Left lung (tissue), 10 donors: ENCODE results near the gene DCC. TPM values are rescaled to one million over a fixed set of nuclear protein-coding genes. Genes with fewer than 3 reads are reported as not detected.
"Not testable (repeated sequence)": the region's sequence is repeated elsewhere in the genome, so short reads cannot be mapped to it uniquely, and the experiment has no call there.

ENCODE experiments used
- ATAC-seq: fragments of 200-7000 bp; cut with Tn5 transposase; one replicate; pipeline ENCODE4 v1.9.1; 2020; ENCODE audit warnings: moderate library complexity
- DNase-seq, 4 donors: peaks; one replicate each; pipeline ENCODE4 v3.0.0-alpha.2; 2013 to 2020
- H3K27ac ChIP-seq, 2 donors: fragments of 200-600 bp; sonication (generic) in 1 of 2; one replicate each; pipeline versions ENCODE4 v1.5.0 to v1.8.0; 2020 to 2021
- H3K27me3 ChIP-seq, 2 donors: fragments of 200-600 bp; sonication (generic) in 1 of 2; one replicate each; pipeline versions ENCODE4 v1.5.0 to v1.8.0; 2020 to 2021
- H3K36me3 ChIP-seq, 2 donors: fragments of 200-600 bp; sonication (generic) in 1 of 2; one replicate each; pipeline versions ENCODE4 v1.5.0 to v1.8.0; 2020 to 2021
- H3K4me1 ChIP-seq, 2 donors: fragments of 200-600 bp; one replicate each; pipeline ENCODE4 v1.8.0; 2021
- H3K4me3 ChIP-seq, 2 donors: fragments of 200-600 bp; sonication (generic) in 1 of 2; one replicate each; pipeline versions ENCODE4 v1.5.0 to v1.8.0; 2020 to 2021; ENCODE audit warnings: mild to moderate bottlenecking in 1 of 2
- H3K9me3 ChIP-seq, 2 donors: fragments of 200-600 bp; sonication (generic) in 1 of 2; one replicate each; pipeline versions ENCODE4 v1.5.0 to v1.8.0; 2020 to 2021
- CTCF ChIP-seq, 2 donors: fragments of 200-600 bp; sonication (generic) in 1 of 2; IDR thresholded peaks; one replicate each; pipeline versions ENCODE4 v1.5.0 to v1.8.0; 2021; ENCODE audit warnings: antibody characterized with exemption in 2 of 2
- intact Hi-C, 2 donors: fragments of 100-400 bp; cut with DNase I; formaldehyde crosslinking; loops; one replicate each; pipeline versions ENCODE4 v1.11.2 to v1.14.2; 2022
- polyA plus RNA-seq, 6 donors: library from polyadenylated mRNA; unstranded; fragments of 120-200 nt; gene quantifications; one replicate each; pipeline ENCODE4 v1.2.1, GENCODE V29; 2013; ENCODE audit not compliant: insufficient read length in 6 of 6
- total RNA-seq, 2 donors: library from RNA; stranded (reverse); fragmentation: NEBNext Ultra II Directional; extraction: Animal tissue kit (Norgen Biotek cat#: 25700); gene quantifications; one replicate each; pipeline ENCODE4 v1.2.1, GENCODE V29; 2021
- donor health status: DM: no; HTN: yes; CAD: no.
- donor health status: DM: no; HTN: no; CAD: no.

Gene DCC
- total and polyA plus RNA-seq, 8 donors, result 0.61 to 3.5 (median 2.1) TPM

GRCh38 chr18:52363861-52364260, 23.9 kb downstream of the DCC start:
- Histone ChIP-seq H3K4me3 (no peak overlapping the region), H3K4me1 (no peaks in the 10 kb centered on the region), H3K36me3 (no peaks in the 10 kb centered on the region), H3K9me3 (no peaks in the 10 kb centered on the region), H3K27me3 (no peaks in the 10 kb centered on the region), H3K27ac (no peak overlapping the region)
- DNase-seq (no peak), ATAC-seq (no peak)
- intact Hi-C loops, result no loop called here
- TF ChIP-seq CTCF (IDR thresholded peaks at IDR 0.05), result no peak

- H3K9me3 ChIP-seq, H3K36me3 ChIP-seq, H3K4me1 ChIP-seq, H3K27me3 ChIP-seq, ATAC-seq, H3K27ac ChIP-seq, intact Hi-C loops, H3K4me3 ChIP-seq: not testable (repeated sequence)
- peak in 1 of 4 donors; percentile 38 for DNase-seq
These were observed 26.9 kb downstream of the DCC start for GRCh38 chr18:52366851-52367250.

GRCh38 chr18:52367953-52368742, 28.2 kb downstream of the DCC start:
- Histone ChIP-seq H3K27ac (no peak overlapping the region), H3K9me3 (no peaks in the 10 kb centered on the region), H3K4me1 (no peaks in the 10 kb centered on the region), H3K27me3 (no peaks in the 10 kb centered on the region), H3K4me3 (no peak overlapping the region), H3K36me3 (no peaks in the 10 kb centered on the region)
- no peak for DNase-seq
- intact Hi-C loops, result no loop called here
- no peak for ATAC-seq
- no peak for TF ChIP-seq CTCF (IDR thresholded peaks at IDR 0.05)

- Histone ChIP-seq H3K27me3 (no peaks in the 10 kb centered on the region), H3K27ac (no peak overlapping the region), H3K4me3 (no peak overlapping the region), H3K4me1 (no peaks in the 10 kb centered on the region), H3K9me3 (no peaks in the 10 kb centered on the region), H3K36me3 (no peaks in the 10 kb centered on the region)
- intact Hi-C loops, result no loop called here
- no peak for ATAC-seq
- no peak for DNase-seq
- no peak for TF ChIP-seq CTCF (IDR thresholded peaks at IDR 0.05)
These were observed 30.8 kb downstream of the DCC start for GRCh38 chr18:52370841-52371240.

- TF ChIP-seq CTCF (IDR thresholded peaks at IDR 0.05), result no peak
- Histone ChIP-seq H3K36me3 (no peaks in the 10 kb centered on the region), H3K4me1 (no peaks in the 10 kb centered on the region), H3K4me3 (no peak overlapping the region), H3K27ac (no peak overlapping the region), H3K9me3 (no peaks in the 10 kb centered on the region), H3K27me3 (no peaks in the 10 kb centered on the region)
- intact Hi-C loops, result no loop called here
- no peak for DNase-seq
- peak; percentile 50 for ATAC-seq
These were observed 36.1 kb downstream of the DCC start for GRCh38 chr18:52376104-52376503.

GRCh38 chr18:52377094-52377493, 37.1 kb downstream of the DCC start:
- ATAC-seq, result no peak
- intact Hi-C loops, result no loop called here

More at GRCh38 chr18:52377094-52377493, 37.1 kb downstream of the DCC start:
- Histone ChIP-seq H3K4me1 (no peaks in the 10 kb centered on the region), H3K36me3 (no peaks in the 10 kb centered on the region), H3K9me3 (no peaks in the 10 kb centered on the region), H3K27ac (no peak overlapping the region), H3K4me3 (no peak overlapping the region), H3K27me3 (no peaks in the 10 kb centered on the region)
- DNase-seq, result no peak
- TF ChIP-seq CTCF (IDR thresholded peaks at IDR 0.05), result no peak
